ENCODE measurements around the gene SIK1. TPM values are rescaled to one million over a fixed set of nuclear protein-coding genes. Genes with fewer than 3 reads are reported as not detected.

Gene SIK1
- total RNA-seq, 1 donor from 2014 or later, result 1.8 TPM

GRCh38 chr21:43370091-43370658 is 56.8 kb downstream of the SIK1 start:
- Mint-ChIP-seq H3K27ac (ENCODE audit: unreplicated experiment) (no peak overlapping the region), H3K4me3 (ENCODE audit: unreplicated experiment) (no peak overlapping the region), H3K27me3 (ENCODE audit: unreplicated experiment) (peaks cover 6% of the 10 kb centered on the region), H3K4me1 (ENCODE audit: unreplicated experiment) (no peaks in the 10 kb centered on the region), H3K9me3 (ENCODE audit: unreplicated experiment) (no peaks in the 10 kb centered on the region), H3K36me3 (ENCODE audit: low read depth, unreplicated experiment) (no peaks in the 10 kb centered on the region)
- no peak for DNase-seq (ENCODE audit: low spot score)
- TF ChIP-seq, protein P1, sequence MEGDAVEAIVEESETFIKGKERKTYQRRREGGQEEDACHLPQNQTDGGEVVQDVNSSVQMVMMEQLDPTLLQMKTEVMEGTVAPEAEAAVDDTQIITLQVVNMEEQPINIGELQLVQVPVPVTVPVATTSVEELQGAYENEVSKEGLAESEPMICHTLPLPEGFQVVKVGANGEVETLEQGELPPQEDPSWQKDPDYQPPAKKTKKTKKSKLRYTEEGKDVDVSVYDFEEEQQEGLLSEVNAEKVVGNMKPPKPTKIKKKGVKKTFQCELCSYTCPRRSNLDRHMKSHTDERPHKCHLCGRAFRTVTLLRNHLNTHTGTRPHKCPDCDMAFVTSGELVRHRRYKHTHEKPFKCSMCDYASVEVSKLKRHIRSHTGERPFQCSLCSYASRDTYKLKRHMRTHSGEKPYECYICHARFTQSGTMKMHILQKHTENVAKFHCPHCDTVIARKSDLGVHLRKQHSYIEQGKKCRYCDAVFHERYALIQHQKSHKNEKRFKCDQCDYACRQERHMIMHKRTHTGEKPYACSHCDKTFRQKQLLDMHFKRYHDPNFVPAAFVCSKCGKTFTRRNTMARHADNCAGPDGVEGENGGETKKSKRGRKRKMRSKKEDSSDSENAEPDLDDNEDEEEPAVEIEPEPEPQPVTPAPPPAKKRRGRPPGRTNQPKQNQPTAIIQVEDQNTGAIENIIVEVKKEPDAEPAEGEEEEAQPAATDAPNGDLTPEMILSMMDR (IDR thresholded peaks at IDR 0.05; ENCODE audit: unreplicated experiment), result no peak

DNA sequence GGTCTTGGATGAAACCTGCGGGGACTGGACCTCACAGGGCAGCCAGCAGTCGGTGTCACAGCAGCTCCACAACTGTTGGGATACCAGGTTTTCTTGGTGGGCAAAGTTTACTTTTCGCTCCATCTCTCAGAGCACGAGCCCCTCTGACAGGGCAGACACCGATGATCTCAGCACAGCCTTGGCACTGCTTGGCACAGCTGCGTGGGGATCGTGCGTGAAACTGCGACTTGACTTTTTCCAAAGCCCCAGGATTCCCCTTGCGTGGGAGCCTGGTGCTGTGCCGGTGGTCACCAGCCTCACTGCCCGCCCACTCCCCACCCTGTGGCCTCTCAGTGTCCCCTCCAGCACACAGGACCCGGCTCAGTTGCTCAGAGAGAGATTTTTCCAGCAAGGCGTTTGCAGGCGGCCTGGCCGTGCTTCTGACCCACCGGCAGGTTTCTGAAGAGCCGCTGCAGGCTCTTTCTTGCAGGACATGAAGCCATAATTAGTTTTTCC is 57.3 kb downstream of the SIK1 start:
- TF ChIP-seq, protein P1 (IDR thresholded peaks at IDR 0.05; ENCODE audit: unreplicated experiment), result no peak
- H3K4me3 Mint-ChIP-seq (ENCODE audit: unreplicated experiment), result no peak overlapping the region
- H3K36me3 Mint-ChIP-seq (ENCODE audit: low read depth, unreplicated experiment), result no peaks in the 10 kb centered on the region
- DNase-seq (ENCODE audit: low spot score), result no peak
- no peaks in the 10 kb centered on the region for H3K9me3 Mint-ChIP-seq (ENCODE audit: unreplicated experiment)
- no peaks in the 10 kb centered on the region for H3K4me1 Mint-ChIP-seq (ENCODE audit: unreplicated experiment)
- H3K27me3 Mint-ChIP-seq (ENCODE audit: unreplicated experiment), result peaks cover 5% of the 10 kb centered on the region
- H3K27ac Mint-ChIP-seq (ENCODE audit: unreplicated experiment), result no peak overlapping the region

- no peak for DNase-seq (ENCODE audit: low spot score)
- H3K27me3 Mint-ChIP-seq (ENCODE audit: unreplicated experiment), result peaks cover 2% of the 10 kb centered on the region
- H3K4me1 Mint-ChIP-seq (ENCODE audit: unreplicated experiment), result no peaks in the 10 kb centered on the region
- no peaks in the 10 kb centered on the region for H3K9me3 Mint-ChIP-seq (ENCODE audit: unreplicated experiment)
- H3K36me3 Mint-ChIP-seq (ENCODE audit: low read depth, unreplicated experiment), result no peaks in the 10 kb centered on the region
- no peak overlapping the region for H3K4me3 Mint-ChIP-seq (ENCODE audit: unreplicated experiment)
- TF ChIP-seq, protein P1 (IDR thresholded peaks at IDR 0.05; ENCODE audit: unreplicated experiment), result no peak
- no peak overlapping the region for H3K27ac Mint-ChIP-seq (ENCODE audit: unreplicated experiment)
Measured at GRCh38 chr21:43369124-43369523, 57.8 kb downstream of the SIK1 start.

DNA sequence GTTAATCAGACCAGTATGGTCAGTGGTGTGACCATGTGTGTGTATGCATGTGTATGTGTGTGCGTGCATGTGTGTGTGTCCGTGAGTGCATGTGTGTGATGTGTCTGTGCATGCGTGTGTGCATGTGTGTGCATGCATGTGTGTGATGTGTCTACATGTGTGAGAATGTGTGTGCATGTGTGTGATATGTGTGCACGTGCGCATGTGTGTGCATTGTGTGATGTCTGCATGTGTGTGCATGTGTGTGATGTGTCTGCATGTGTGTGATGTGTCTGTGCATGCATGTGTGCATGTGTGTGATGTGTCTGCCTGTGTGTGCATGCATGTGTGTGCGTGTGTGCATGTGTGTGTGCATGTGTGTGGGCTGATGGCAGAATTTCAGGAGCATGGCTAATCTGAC is 58.2 kb downstream of the SIK1 start:
- TF ChIP-seq, protein P1 (IDR thresholded peaks at IDR 0.05; ENCODE audit: unreplicated experiment), result no peak
- H3K9me3 Mint-ChIP-seq (ENCODE audit: unreplicated experiment), result no peaks in the 10 kb centered on the region
- no peaks in the 10 kb centered on the region for H3K4me1 Mint-ChIP-seq (ENCODE audit: unreplicated experiment)
- no peaks in the 10 kb centered on the region for H3K36me3 Mint-ChIP-seq (ENCODE audit: low read depth, unreplicated experiment)
- H3K27ac Mint-ChIP-seq (ENCODE audit: unreplicated experiment), result no peak overlapping the region
- no peak for DNase-seq (ENCODE audit: low spot score)
- peaks cover 2% of the 10 kb centered on the region for H3K27me3 Mint-ChIP-seq (ENCODE audit: unreplicated experiment)
- no peak overlapping the region for H3K4me3 Mint-ChIP-seq (ENCODE audit: unreplicated experiment)

- peaks cover under 1% of the 10 kb centered on the region for H3K4me1 Mint-ChIP-seq (ENCODE audit: unreplicated experiment)
- no peak overlapping the region for H3K4me3 Mint-ChIP-seq (ENCODE audit: unreplicated experiment)
- DNase-seq (ENCODE audit: low spot score), result no peak
- TF ChIP-seq, protein P1 (IDR thresholded peaks at IDR 0.05; ENCODE audit: unreplicated experiment), result no peak
- no peaks in the 10 kb centered on the region for H3K9me3 Mint-ChIP-seq (ENCODE audit: unreplicated experiment)
- H3K27me3 Mint-ChIP-seq (ENCODE audit: unreplicated experiment), result peaks cover 2% of the 10 kb centered on the region
- no peak overlapping the region for H3K27ac Mint-ChIP-seq (ENCODE audit: unreplicated experiment)
- H3K36me3 Mint-ChIP-seq (ENCODE audit: low read depth, unreplicated experiment), result no peaks in the 10 kb centered on the region
Measured at GRCh38 chr21:43367859-43368258, 59.1 kb downstream of the SIK1 start.
